Measurements from ENCODE around the gene DOHH.

Gene DOHH

GRCh38 chr19:3536429-3537100 lies 36.1 kb upstream of the DOHH start:
- Mint-ChIP-seq H3K4me1 (peaks cover 6% of the 10 kb centered on the region), H3K27ac (no peak overlapping the region)
- TF ChIP-seq CTCF (IDR thresholded peaks at IDR 0.05), result no peak

GRCh38 chr19:3535981-3536380 lies 35.5 kb upstream of the DOHH start:
- Mint-ChIP-seq H3K27me3 (ENCODE audit: low read depth, poor library complexity) (no peaks in the 10 kb centered on the region), H3K36me3 (ENCODE audit: low read depth) (peaks cover 19% of the 10 kb centered on the region), H3K4me1 (peaks cover 6% of the 10 kb centered on the region), H3K9me3 (no peaks in the 10 kb centered on the region), H3K27ac (no peak overlapping the region), H3K4me3 (no peak overlapping the region)
- no peak for DNase-seq
- no peak for TF ChIP-seq CTCF (IDR thresholded peaks at IDR 0.05)

More at GRCh38 chr19:3536429-3537100, 36.1 kb upstream of the DOHH start:
- Mint-ChIP-seq H3K27me3 (ENCODE audit: low read depth, poor library complexity) (no peaks in the 10 kb centered on the region), H3K36me3 (ENCODE audit: low read depth) (peaks cover 19% of the 10 kb centered on the region), H3K4me3 (no peak overlapping the region), H3K9me3 (no peaks in the 10 kb centered on the region)
- no peak for DNase-seq

GRCh38 chr19:3535563-3535965 lies 35.1 kb upstream of the DOHH start:
- H3K9me3 Mint-ChIP-seq, result no peaks in the 10 kb centered on the region
- H3K36me3 Mint-ChIP-seq (ENCODE audit: low read depth), result peaks cover 19% of the 10 kb centered on the region
- no peak overlapping the region for H3K4me3 Mint-ChIP-seq
- H3K27ac Mint-ChIP-seq, result no peak overlapping the region
- TF ChIP-seq CTCF (IDR thresholded peaks at IDR 0.05), result no peak
- H3K4me1 Mint-ChIP-seq, result peaks cover 6% of the 10 kb centered on the region
- no peaks in the 10 kb centered on the region for H3K27me3 Mint-ChIP-seq (ENCODE audit: low read depth, poor library complexity)
- DNase-seq, result no peak

GRCh38 chr19:3535235-3535535 lies 34.7 kb upstream of the DOHH start:
- TF ChIP-seq CTCF (IDR thresholded peaks at IDR 0.05), result no peak
- DNase-seq, result no peak
- Mint-ChIP-seq H3K27ac (no peak overlapping the region), H3K27me3 (ENCODE audit: low read depth, poor library complexity) (no peaks in the 10 kb centered on the region), H3K4me1 (peaks cover 6% of the 10 kb centered on the region), H3K36me3 (ENCODE audit: low read depth) (peaks cover 19% of the 10 kb centered on the region), H3K9me3 (no peaks in the 10 kb centered on the region), H3K4me3 (no peak overlapping the region)

GRCh38 chr19:3534375-3535234 lies 34.1 kb upstream of the DOHH start:
- no peak overlapping the region for H3K4me3 Mint-ChIP-seq
- H3K9me3 Mint-ChIP-seq, result no peaks in the 10 kb centered on the region
- no peaks in the 10 kb centered on the region for H3K27me3 Mint-ChIP-seq (ENCODE audit: low read depth, poor library complexity)
- H3K36me3 Mint-ChIP-seq (ENCODE audit: low read depth), result peaks cover 16% of the 10 kb centered on the region
- no peak for DNase-seq
- TF ChIP-seq CTCF (IDR thresholded peaks at IDR 0.05), result no peak
- no peak overlapping the region for H3K27ac Mint-ChIP-seq
- H3K4me1 Mint-ChIP-seq, result peaks cover 5% of the 10 kb centered on the region

Data from nephron progenitor cell (in vitro differentiated cells).